Spleen (tissue), 7 donors: ENCODE measurements around the gene ZNF23.

Experiments used
- CTCF ChIP-seq, 11 experiments: fragments of 200-600 bp in 7 of 11; fragments of 450-650 bp in 4 of 11; sonication (generic) in 4 of 11; IDR thresholded peaks in 8 of 11; conservative IDR thresholded peaks in 3 of 11; 1 replicate in 7 of 11; 2 replicates in 4 of 11; pipeline versions ENCODE4 v1.4.0 to v1.8.0; 2016 to 2021; ENCODE audit warnings: antibody characterized with exemption in 11 of 11, inconsistent platforms in 4 of 11, mild to moderate bottlenecking in 1 of 11
- POLR2A ChIP-seq, 3 donors: fragments of 450-650 bp; IDR thresholded peaks; one replicate each; pipeline ENCODE4 v1.5.1; 2017; ENCODE audit warnings: antibody characterized with exemption in 3 of 3, mild to moderate bottlenecking in 1 of 3
- donor health status: DM: no; HTN: no; CAD: no; lungs with moderate emphysema.
- donor health status: DM: no; HTN: no; CAD: no.
- donor health status: DM: no; HTN: no; CAD: no.

GRCh38 chr16:71421911-71422310 is 40.1 kb downstream of the ZNF23 start:
- peak in 7 of 11 experiments; percentile 5 to 55 (median 40) for TF ChIP-seq CTCF (IDR thresholded peaks at IDR 0.05 in 8 of 11, conservative IDR thresholded peaks at IDR 0.05 in 3 of 11)
- no peak for TF ChIP-seq POLR2A (IDR thresholded peaks at IDR 0.05)
